HepG2 (cell line): ENCODE measurements around the gene PHLDB1. TPM values are rescaled to one million over a fixed set of nuclear protein-coding genes. Genes with fewer than 3 reads are reported as not detected.

Experiments
- HDAC1 ChIP-seq: sonication (generic); formaldehyde crosslinking; IDR thresholded peaks from 2 replicates; pipeline ENCODE4 v1.5.1; 2020; ENCODE audit warnings: mild to moderate bottlenecking, missing genetic modification reagents
- MYPOP ChIP-seq: sonication (generic); formaldehyde crosslinking; IDR thresholded peaks from 2 replicates; pipeline ENCODE4 v1.8.1; 2023; ENCODE audit warnings: mild to moderate bottlenecking, moderate library complexity, missing genetic modification reagents
- SPEN ChIP-seq: sonication (generic); formaldehyde crosslinking; IDR thresholded peaks from 2 replicates; pipeline ENCODE4 v1.5.1; 2020; ENCODE audit warnings: low read depth, mild to moderate bottlenecking, missing genetic modification reagents
- ZNF564 ChIP-seq: sonication (generic); formaldehyde crosslinking; IDR thresholded peaks from 2 replicates; pipeline ENCODE4 v1.8.1; 2023; ENCODE audit warnings: mild to moderate bottlenecking, missing genetic modification reagents
- ZNF740 ChIP-seq: sonication (generic); formaldehyde crosslinking; IDR thresholded peaks from 2 replicates; pipeline ENCODE4 v1.4.0; 2020; ENCODE audit warnings: missing genetic modification reagents
- ZNF83 ChIP-seq: sonication (generic); formaldehyde crosslinking; IDR thresholded peaks from 2 replicates; pipeline ENCODE4 v1.4.0; 2020; ENCODE audit warnings: missing genetic modification reagents, mild to moderate bottlenecking, borderline replicate concordance
- ZNF878 ChIP-seq: sonication (generic); formaldehyde crosslinking; IDR thresholded peaks from 2 replicates; pipeline ENCODE4 v1.8.1; 2023; ENCODE audit warnings: mild to moderate bottlenecking, missing genetic modification reagents, moderate library complexity
- polyA plus RNA-seq, 8 experiments: library from polyadenylated mRNA; depleted of rRNA in 3 of 8; stranded (reverse) in 7 of 8; unstranded in 1 of 8; fragments of >200 nt; fragmentation: Illumina TruSeq in 4 of 8; extraction: Trizol in 4 of 8; gene quantifications; 2 replicates each; pipeline versions ENCODE4 v1.2.1 to v1.2.3, GENCODE V29; 2011 to 2016; ENCODE audit warnings: low read depth in 4 of 8, missing spikeins in 1 of 8, mixed read lengths in 1 of 8; ENCODE audit not compliant: insufficient read depth in 1 of 8
- total RNA-seq, 5 experiments: library from RNA; depleted of rRNA; stranded (reverse); fragments of >200 nt; fragmentation: Illumina TruSeq; extraction: Trizol; gene quantifications; 2 replicates each; pipeline ENCODE4 v1.2.3, GENCODE V29; 2016; ENCODE audit warnings: low read depth in 1 of 5
- TF ChIP-seq, protein P1 (sequence below): sonication (generic); formaldehyde crosslinking; IDR thresholded peaks from 2 replicates; pipeline ENCODE4 v1.4.0; 2020; ENCODE audit warnings: missing genetic modification reagents, mild to moderate bottlenecking, borderline replicate concordance

PHLDB1 gene
- total and polyA plus RNA-seq, 2 of the 13 experiments (the other 11 are each of a cell fraction or from before 2014, with no cell fraction given) = 13.8 to 14.2 TPM

DNA sequence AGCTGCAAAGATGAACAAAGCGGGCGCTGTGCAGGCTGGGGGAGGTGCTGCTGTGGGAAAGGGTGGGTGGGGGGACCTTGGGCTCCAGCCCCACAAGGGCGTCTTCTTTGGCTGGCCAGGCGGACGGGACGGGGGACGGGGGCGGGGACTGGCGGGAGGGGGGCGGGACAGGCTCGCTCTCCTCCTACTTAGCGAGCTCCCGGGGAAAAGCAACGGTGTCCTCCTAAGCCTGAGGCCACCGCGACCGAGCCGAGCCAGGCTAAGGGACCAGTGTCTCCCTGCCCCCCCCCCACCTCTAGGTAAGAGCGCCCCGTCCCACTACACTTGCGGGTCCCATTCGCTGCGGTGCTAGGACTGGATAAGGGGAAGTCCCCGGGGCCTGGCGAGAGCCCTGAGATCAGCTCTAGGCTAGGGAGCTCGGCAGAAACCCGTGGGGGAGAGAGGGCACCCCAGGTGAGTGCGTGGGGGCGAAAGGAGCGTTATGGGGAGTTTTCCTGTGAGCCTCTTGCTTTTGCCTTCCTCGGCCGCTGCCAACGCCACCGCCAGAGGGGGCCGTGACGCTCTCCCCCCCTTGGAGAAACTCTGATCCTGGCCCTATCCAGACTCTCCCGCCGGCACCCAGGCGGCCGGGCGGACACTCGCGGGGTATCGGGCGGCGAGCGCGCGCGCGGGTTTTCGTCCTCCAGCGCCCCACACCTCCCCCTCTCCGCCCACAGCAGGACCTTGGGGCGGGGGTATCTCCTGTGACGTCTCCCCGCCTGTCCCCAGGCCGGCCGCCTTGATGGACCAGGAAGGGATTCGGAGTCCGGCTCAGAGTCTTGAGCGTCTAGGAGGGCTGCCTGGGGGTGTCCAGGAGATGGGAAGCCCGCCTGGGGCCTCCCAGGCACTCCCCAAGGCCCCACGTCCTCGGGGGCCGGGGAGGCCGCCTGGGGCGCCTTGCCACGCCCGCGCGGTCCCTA, at the start of gene PHLDB1 (continued):
- TF ChIP-seq ZNF564 (no peak), ZNF878 (CRISPR knock-in tag) (0 out of 2 replicates have a peak, but pooled peaks have one; percentile 19), SPEN (0 out of 2 replicates have a peak, but pooled peaks have one; percentile 9), ZNF740 (CRISPR knock-in tag) (peak; percentile 84; the same call in 1 of the 2 replicates), HDAC1 (peak; percentile 44; the same call in 1 of the 2 replicates), MYPOP (CRISPR knock-in tag) (peak; percentile 9; the same call in 1 of the 2 replicates), ZNF83 (CRISPR knock-in tag) (no peak)
- TF ChIP-seq, protein P1, sequence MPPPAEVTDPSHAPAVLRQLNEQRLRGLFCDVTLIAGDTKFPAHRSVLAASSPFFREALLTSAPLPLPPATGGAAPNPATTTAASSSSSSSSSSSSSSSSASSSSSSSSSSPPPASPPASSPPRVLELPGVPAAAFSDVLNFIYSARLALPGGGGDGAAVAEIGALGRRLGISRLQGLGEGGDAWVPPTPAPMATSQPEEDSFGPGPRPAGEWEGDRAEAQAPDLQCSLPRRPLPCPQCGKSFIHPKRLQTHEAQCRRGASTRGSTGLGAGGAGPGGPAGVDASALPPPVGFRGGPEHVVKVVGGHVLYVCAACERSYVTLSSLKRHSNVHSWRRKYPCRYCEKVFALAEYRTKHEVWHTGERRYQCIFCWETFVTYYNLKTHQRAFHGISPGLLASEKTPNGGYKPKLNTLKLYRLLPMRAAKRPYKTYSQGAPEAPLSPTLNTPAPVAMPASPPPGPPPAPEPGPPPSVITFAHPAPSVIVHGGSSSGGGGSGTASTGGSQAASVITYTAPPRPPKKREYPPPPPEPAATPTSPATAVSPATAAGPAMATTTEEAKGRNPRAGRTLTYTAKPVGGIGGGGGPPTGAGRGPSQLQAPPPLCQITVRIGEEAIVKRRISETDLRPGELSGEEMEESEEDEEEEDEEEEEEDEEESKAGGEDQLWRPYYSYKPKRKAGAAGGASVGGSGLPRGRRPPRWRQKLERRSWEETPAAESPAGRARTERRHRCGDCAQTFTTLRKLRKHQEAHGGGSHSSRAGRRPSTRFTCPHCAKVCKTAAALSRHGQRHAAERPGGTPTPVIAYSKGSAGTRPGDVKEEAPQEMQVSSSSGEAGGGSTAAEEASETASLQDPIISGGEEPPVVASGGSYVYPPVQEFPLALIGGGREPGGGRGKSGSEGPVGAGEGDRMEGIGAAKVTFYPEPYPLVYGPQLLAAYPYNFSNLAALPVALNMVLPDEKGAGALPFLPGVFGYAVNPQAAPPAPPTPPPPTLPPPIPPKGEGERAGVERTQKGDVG = 0 out of 2 replicates have a peak, but pooled peaks have one; percentile 9
